B cell (primary cell): ENCODE results near the gene CAMTA1. TPM values are rescaled to one million over a fixed set of nuclear protein-coding genes. Genes with fewer than 3 reads are reported as not detected.

Experiments used
- ATAC-seq: fragments of 200-7000 bp; cut with Tn5 transposase; one replicate; pipeline ENCODE4 v1.10.0; 2021; ENCODE audit warnings: low read depth, mild to moderate bottlenecking, moderate number of reproducible peaks, moderate library complexity
- CTCF ChIA-PET: fragments of 350-600 bp; sonication (Branson Sonifier 250); formaldehyde crosslinking; loops from one replicate; lab custom pipeline; 2021; ENCODE audit warnings: antibody characterized with exemption, inconsistent platforms; lab: Charles Lee
- POLR2A ChIA-PET: fragments of 350-600 bp; sonication (Branson Sonifier 250); formaldehyde crosslinking; loops from one replicate; lab custom pipeline; 2021; ENCODE audit warnings: antibody characterized with exemption; lab: Charles Lee
- DNase-seq: peaks from one replicate; pipeline ENCODE4 v3.0.0; 2013
- H2AFZ ChIP-seq: 2 replicates; pipeline ENCODE4 v1.6.1; 2012; ENCODE audit warnings: mild to moderate bottlenecking, low read depth, low read length; ENCODE audit not compliant: insufficient read depth, poor library complexity, severe bottlenecking
- H3K27ac ChIP-seq, 2 donors: 1 replicate in 1 of 2; 2 replicates in 1 of 2; pipeline ENCODE4 v1.5.1; 2012 to 2013; ENCODE audit warnings: low read length in 2 of 2, mild to moderate bottlenecking in 2 of 2, moderate library complexity in 1 of 2
- H3K27me3 ChIP-seq, 4 experiments: fragments of 200-600 bp in 1 of 4; sonication (generic) in 1 of 4; replicated peaks in 1 of 4; 1 replicate in 2 of 4; 2 replicates in 2 of 4; pipeline versions ENCODE4 v1.6.1 to v1.7.0; 2013 to 2016; ENCODE audit warnings: low read length in 3 of 4, mild to moderate bottlenecking in 2 of 4, mixed read lengths in 1 of 4, moderate library complexity in 1 of 4; ENCODE audit not compliant: insufficient read depth in 4 of 4, control insufficient read depth in 3 of 4; ENCODE audit errors: control extremely low read depth in 1 of 4
- H3K36me3 ChIP-seq, 2 experiments: replicated peaks in 1 of 2; 1 replicate in 1 of 2; 2 replicates in 1 of 2; pipeline versions ENCODE4 v1.6.1 to v1.7.1; 2013; ENCODE audit warnings: low read length in 1 of 2; ENCODE audit not compliant: insufficient read depth in 2 of 2, control insufficient read depth in 1 of 2; ENCODE audit errors: control extremely low read depth in 1 of 2, extremely low read depth in 1 of 2
- H3K4me1 ChIP-seq, 2 donors: fragments of 200-600 bp in 1 of 2; sonication (generic) in 1 of 2; 1 replicate in 1 of 2; 2 replicates in 1 of 2; pipeline versions ENCODE4 v1.5.1 to v1.6.1; 2013 to 2017; ENCODE audit warnings: low read length in 2 of 2; ENCODE audit not compliant: control insufficient read depth in 2 of 2, insufficient read depth in 2 of 2
- H3K4me2 ChIP-seq: replicated peaks from 2 replicates; pipeline ENCODE3; 2012; ENCODE audit warnings: mild to moderate bottlenecking, low read depth, low read length; ENCODE audit not compliant: poor library complexity, severe bottlenecking
- H3K4me3 ChIP-seq, 5 experiments: fragments of 200-600 bp in 1 of 5; sonication (generic) in 1 of 5; 1 replicate in 3 of 5; 2 replicates in 2 of 5; pipeline versions ENCODE4 v1.5.1 to v1.7.0; 2011 to 2016; ENCODE audit warnings: low read length in 4 of 5, mild to moderate bottlenecking in 4 of 5, low read depth in 2 of 5, control low read depth in 1 of 5, moderate library complexity in 1 of 5; ENCODE audit not compliant: insufficient read depth in 1 of 5; ENCODE audit errors: control extremely low read depth in 1 of 5, extremely low read depth in 1 of 5
- H3K79me2 ChIP-seq: fragments of 200-600 bp; sonication (generic); one replicate; pipeline ENCODE4 v1.6.0; 2016; ENCODE audit warnings: low read length; ENCODE audit not compliant: control insufficient read depth, insufficient read depth
- H3K9ac ChIP-seq: fragments of 200-600 bp; sonication (generic); 2 replicates; pipeline ENCODE4 v1.6.1; 2017; ENCODE audit warnings: mild to moderate bottlenecking, low read length, moderate library complexity
- H3K9me3 ChIP-seq, 3 donors: one replicate each; pipeline versions ENCODE4 v1.6.1 to v1.7.1; 2013; ENCODE audit warnings: low read length in 2 of 3; ENCODE audit not compliant: control insufficient read depth in 2 of 3, insufficient read depth in 1 of 3; ENCODE audit errors: control extremely low read depth in 1 of 3
- H4K20me1 ChIP-seq: 2 replicates; pipeline ENCODE4 v1.6.0; 2012; ENCODE audit warnings: mild to moderate bottlenecking, low read length; ENCODE audit not compliant: insufficient read depth, control insufficient read depth, poor library complexity, severe bottlenecking
- H3K27ac Mint-ChIP-seq: one replicate; pipeline ENCODE4 v1.8.0; 2021; ENCODE audit warnings: mixed read lengths
- H3K27me3 Mint-ChIP-seq: one replicate; pipeline ENCODE4 v1.8.0; 2021; ENCODE audit warnings: mixed read lengths
- H3K4me1 Mint-ChIP-seq: one replicate; pipeline ENCODE4 v1.8.0; 2021; ENCODE audit warnings: mixed read lengths
- H3K4me3 Mint-ChIP-seq: one replicate; pipeline ENCODE4 v1.8.0; 2021; ENCODE audit warnings: mixed read lengths
- H3K9me3 Mint-ChIP-seq: one replicate; pipeline ENCODE4 v1.8.0; 2022; ENCODE audit warnings: mixed read lengths; ENCODE audit not compliant: insufficient read depth
- EZH2 ChIP-seq: IDR thresholded peaks from 2 replicates; pipeline ENCODE4 v1.6.1; 2012; ENCODE audit warnings: borderline replicate concordance, low read depth, mild to moderate bottlenecking, moderate library complexity, low read length; ENCODE audit not compliant: insufficient read depth, poor library complexity, severe bottlenecking
- WGBS: methylation state at CpG from one replicate; pipeline ENCODE4 v1.1.5; 2013; ENCODE audit warnings: missing lambda C conversion rate; ENCODE audit not compliant: insufficient coverage; 5-methylcytosine and 5-hydroxymethylcytosine counted together
- intact Hi-C: fragments of 100-400 bp; cut with micrococcal nuclease; formaldehyde crosslinking; loops from one replicate; pipeline ENCODE4 v1.10.0; 2022
- polyA plus RNA-seq: library from polyadenylated mRNA; depleted of rRNA; stranded (reverse); fragments of >200 nt; gene quantifications from 2 replicates; pipeline ENCODE4 v1.2.3, GENCODE V29; 2012
- total RNA-seq, 2 donors: library from RNA; stranded (reverse); fragments of 120-200 nt in 1 of 2; gene quantifications; 1 replicate in 1 of 2; 2 replicates in 1 of 2; pipeline versions ENCODE4 v1.2.3 to v1.2.4, GENCODE V29; 2013 to 2022
- TF ChIP-seq, protein P1 (sequence below): fragments of 200-600 bp; IDR thresholded peaks from one replicate; pipeline ENCODE4 v1.8.0; 2022; ENCODE audit warnings: antibody characterized with exemption, mild to moderate bottlenecking

CAMTA1 gene
- total and polyA plus RNA-seq, 2 donors (not counting 1 experiment from before 2014, with no cell fraction given), result 42.2 to 45.7 TPM

DNA sequence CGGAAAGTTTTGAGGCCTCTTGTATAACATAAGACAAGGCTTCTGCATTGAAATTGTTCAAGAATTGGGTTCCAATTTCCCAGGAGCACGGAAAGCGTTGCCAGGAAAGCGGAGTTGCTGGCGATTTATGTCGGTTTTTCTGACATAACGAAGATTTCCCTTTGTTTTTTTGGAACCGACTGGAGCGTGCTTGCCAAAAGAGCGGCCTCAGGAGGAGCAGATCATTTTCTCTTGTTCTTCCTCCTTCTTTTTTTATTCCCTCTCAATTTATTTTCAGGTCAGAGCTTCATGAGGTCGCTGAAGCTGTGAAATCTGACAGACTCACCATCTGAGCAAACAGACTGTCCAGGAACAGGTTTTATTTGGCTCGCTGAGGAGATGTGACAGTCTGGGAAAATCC, 275.5 kb downstream of the CAMTA1 start:
- H2AFZ ChIP-seq, result no peak overlapping the region
- no peaks in the 10 kb centered on the region for H4K20me1 ChIP-seq
- DNase-seq, result no peak
- H3K9me3 ChIP-seq, result no peaks in the 10 kb centered on the region
- 95% methylated on average over 12 of the region's 12 CpGs for WGBS
- no peaks in the 10 kb centered on the region for H3K9me3 Mint-ChIP-seq
- no peak for TF ChIP-seq EZH2
- TF ChIP-seq, protein P1, sequence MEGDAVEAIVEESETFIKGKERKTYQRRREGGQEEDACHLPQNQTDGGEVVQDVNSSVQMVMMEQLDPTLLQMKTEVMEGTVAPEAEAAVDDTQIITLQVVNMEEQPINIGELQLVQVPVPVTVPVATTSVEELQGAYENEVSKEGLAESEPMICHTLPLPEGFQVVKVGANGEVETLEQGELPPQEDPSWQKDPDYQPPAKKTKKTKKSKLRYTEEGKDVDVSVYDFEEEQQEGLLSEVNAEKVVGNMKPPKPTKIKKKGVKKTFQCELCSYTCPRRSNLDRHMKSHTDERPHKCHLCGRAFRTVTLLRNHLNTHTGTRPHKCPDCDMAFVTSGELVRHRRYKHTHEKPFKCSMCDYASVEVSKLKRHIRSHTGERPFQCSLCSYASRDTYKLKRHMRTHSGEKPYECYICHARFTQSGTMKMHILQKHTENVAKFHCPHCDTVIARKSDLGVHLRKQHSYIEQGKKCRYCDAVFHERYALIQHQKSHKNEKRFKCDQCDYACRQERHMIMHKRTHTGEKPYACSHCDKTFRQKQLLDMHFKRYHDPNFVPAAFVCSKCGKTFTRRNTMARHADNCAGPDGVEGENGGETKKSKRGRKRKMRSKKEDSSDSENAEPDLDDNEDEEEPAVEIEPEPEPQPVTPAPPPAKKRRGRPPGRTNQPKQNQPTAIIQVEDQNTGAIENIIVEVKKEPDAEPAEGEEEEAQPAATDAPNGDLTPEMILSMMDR, result no peak
- H3K4me3 Mint-ChIP-seq, result no peak overlapping the region
- H3K4me3 ChIP-seq, result no peak overlapping the region
- H3K27ac ChIP-seq, result no peak overlapping the region
- H3K27ac Mint-ChIP-seq, result no peak overlapping the region
- H3K4me1 ChIP-seq, result no peaks in the 10 kb centered on the region
- H3K4me1 Mint-ChIP-seq, result no peaks in the 10 kb centered on the region
- ChIA-PET POLR2A (no interaction called here), CTCF (interaction anchor here (1.1 kb wide), 1 partner anchor 9 kb away, joined by 4 read pairs; no protein-coding TSS in a partner anchor)
- H3K27me3 ChIP-seq, result no peaks in the 10 kb centered on the region
- intact Hi-C loops, result no loop called here
- no peaks in the 10 kb centered on the region for H3K79me2 ChIP-seq
- no peak overlapping the region for H3K9ac ChIP-seq
- no peak for ATAC-seq
- H3K4me2 ChIP-seq, result no peak overlapping the region
- H3K27me3 Mint-ChIP-seq, result peaks cover 10% of the 10 kb centered on the region
- H3K36me3 ChIP-seq, result no peaks in the 10 kb centered on the region

DNA sequence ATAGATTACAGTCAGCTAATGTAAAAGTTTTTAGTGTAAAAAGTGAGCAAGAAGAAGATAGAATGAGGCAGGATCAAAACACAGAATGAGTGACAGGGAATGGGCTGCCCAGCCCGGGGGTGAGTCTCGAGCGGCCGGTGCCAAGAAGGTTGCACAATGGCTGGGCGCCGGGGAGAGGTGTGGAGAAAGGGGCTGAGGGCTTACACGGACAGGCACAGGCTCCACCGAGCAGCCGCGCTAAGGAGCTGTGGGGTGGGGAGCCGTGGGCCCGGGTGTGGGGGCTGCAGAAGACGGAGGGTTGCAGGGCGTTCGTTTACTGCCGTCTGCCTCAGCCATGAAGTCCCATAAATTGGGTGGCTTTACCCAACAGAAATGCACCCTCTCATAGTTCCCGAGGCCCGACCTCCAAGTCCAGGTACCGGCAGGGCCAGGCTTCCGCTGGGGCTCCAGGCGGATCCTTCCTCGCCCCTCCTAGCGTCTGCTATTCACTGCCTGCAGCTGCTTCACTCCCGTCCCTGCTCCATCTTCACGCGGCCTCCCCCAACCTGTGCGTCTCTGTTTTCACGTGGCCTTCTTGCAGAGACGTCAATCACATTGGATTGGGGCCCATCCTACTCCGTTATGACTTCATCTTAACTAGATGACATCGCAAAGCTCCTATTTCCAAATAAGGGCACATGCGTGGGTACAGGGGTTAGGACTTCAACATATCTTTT, 277.2 kb downstream of the CAMTA1 start:
- Histone ChIP-seq H3K9me3 (no peaks in the 10 kb centered on the region), H4K20me1 (no peaks in the 10 kb centered on the region), H3K79me2 (no peaks in the 10 kb centered on the region), H2AFZ (no peak overlapping the region), H3K9ac (no peak overlapping the region), H3K4me1 (no peaks in the 10 kb centered on the region), H3K4me2 (no peak overlapping the region), H3K36me3 (no peaks in the 10 kb centered on the region), H3K27me3 (no peaks in the 10 kb centered on the region), H3K4me3 (no peak overlapping the region), H3K27ac (no peak overlapping the region)
- DNase-seq (no peak), ATAC-seq (no peak)
- POLR2A ChIA-PET, result no interaction called here
- Mint-ChIP-seq H3K27me3 (peaks cover 13% of the 10 kb centered on the region), H3K4me1 (no peaks in the 10 kb centered on the region), H3K4me3 (no peak overlapping the region), H3K27ac (no peak overlapping the region), H3K9me3 (no peaks in the 10 kb centered on the region)
- CTCF ChIA-PET, result no interaction called here
- intact Hi-C loops, result no loop called here
- TF ChIP-seq EZH2, result no peak
- TF ChIP-seq, protein P1, result no peak
- WGBS, result 91% methylated on average over 31 of the region's 32 CpGs
